Bronchial epithelial cell (primary cell): Measurements from ENCODE around the gene BAHCC1. TPM values are rescaled to one million over a fixed set of nuclear protein-coding genes. Genes with fewer than 3 reads are reported as not detected.

Source experiments
- DNase-seq: peaks from one replicate; pipeline ENCODE4 v3.0.0-alpha.2; 2010; ENCODE audit warnings: low read depth
- FAIRE-seq: peaks from 2 replicates; lab custom pipeline; 2011; peaks lifted over from hg19 to GRCh38; lab: Jason Lieb, UNC
- H3K27me3 ChIP-seq: 2 replicates; pipeline ENCODE4 v1.5.1; 2011; ENCODE audit warnings: low read length; ENCODE audit not compliant: control insufficient read depth, insufficient read depth
- H3K36me3 ChIP-seq: 2 replicates; pipeline ENCODE4 v1.5.1; 2011; ENCODE audit warnings: low read length; ENCODE audit not compliant: control insufficient read depth, insufficient read depth
- H3K4me3 ChIP-seq: 2 replicates; pipeline ENCODE4 v1.5.1; 2011; ENCODE audit warnings: mild to moderate bottlenecking, low read depth, low read length, control low read depth
- total RNA-seq: library from RNA; depleted of rRNA; stranded (reverse); fragments of >200 nt; gene quantifications from 2 replicates; pipeline ENCODE4 v1.2.1, GENCODE V29; 2014
- TF ChIP-seq, protein P1 (sequence below): IDR thresholded peaks from 2 replicates; pipeline ENCODE4 v1.5.1; 2011; ENCODE audit warnings: mild to moderate bottlenecking, moderate library complexity, low read length, control low read depth, inconsistent platforms; ENCODE audit not compliant: insufficient read depth, severe bottlenecking

Gene BAHCC1
- total RNA-seq, 1 donor from 2014 or later, result 0.79 TPM

DNA sequence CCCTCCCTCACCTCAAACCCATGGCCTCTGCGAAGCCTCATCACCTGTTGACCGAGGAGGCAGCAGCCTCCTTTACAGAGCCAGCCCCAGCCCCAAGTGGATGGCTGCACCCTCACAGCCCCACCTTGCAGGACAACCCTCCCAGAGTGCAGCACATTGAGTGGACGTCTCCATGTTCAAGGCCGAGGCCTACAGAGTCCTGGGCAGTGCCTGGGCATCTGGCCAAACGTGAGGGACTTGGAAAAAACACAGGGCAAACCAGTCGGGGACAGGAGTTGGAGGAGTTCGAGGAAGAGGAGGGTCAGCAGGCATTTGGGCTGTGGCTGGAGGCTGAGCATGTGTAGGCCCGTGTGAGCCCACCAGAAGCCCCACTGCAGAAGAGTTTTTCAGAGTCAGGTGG, 77.8 kb downstream of the BAHCC1 start:
- peaks cover 2% of the 10 kb centered on the region for H3K27me3 ChIP-seq
- DNase-seq (no peak), FAIRE-seq (no peak)
- H3K36me3 ChIP-seq, result no peaks in the 10 kb centered on the region
- TF ChIP-seq, protein P1, sequence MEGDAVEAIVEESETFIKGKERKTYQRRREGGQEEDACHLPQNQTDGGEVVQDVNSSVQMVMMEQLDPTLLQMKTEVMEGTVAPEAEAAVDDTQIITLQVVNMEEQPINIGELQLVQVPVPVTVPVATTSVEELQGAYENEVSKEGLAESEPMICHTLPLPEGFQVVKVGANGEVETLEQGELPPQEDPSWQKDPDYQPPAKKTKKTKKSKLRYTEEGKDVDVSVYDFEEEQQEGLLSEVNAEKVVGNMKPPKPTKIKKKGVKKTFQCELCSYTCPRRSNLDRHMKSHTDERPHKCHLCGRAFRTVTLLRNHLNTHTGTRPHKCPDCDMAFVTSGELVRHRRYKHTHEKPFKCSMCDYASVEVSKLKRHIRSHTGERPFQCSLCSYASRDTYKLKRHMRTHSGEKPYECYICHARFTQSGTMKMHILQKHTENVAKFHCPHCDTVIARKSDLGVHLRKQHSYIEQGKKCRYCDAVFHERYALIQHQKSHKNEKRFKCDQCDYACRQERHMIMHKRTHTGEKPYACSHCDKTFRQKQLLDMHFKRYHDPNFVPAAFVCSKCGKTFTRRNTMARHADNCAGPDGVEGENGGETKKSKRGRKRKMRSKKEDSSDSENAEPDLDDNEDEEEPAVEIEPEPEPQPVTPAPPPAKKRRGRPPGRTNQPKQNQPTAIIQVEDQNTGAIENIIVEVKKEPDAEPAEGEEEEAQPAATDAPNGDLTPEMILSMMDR, result no peak
- H3K4me3 ChIP-seq, result no peak overlapping the region

DNA sequence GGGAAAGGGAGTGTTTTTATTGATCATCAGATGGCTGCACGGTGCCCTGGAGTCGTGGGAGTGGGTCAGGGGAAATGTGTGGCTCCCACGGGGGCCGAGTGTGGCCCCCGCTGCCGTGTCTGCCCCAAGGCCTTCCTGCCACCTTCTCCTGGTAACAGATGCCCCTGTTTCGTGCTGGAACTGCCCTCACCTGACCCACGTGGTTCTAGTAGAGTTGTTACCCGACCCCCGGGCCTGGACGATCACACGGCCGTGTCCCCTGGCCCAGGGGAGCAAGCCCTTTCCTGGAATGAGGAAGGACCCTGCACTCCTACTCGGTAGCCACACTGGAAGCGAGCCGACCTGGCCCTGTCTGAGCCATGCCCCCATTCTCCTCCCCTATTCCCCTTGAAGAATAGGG, 79.7 kb downstream of the BAHCC1 start:
- FAIRE-seq, result no peak
- Histone ChIP-seq H3K27me3 (peaks cover 7% of the 10 kb centered on the region), H3K4me3 (no peak overlapping the region), H3K36me3 (no peaks in the 10 kb centered on the region)
- TF ChIP-seq, protein P1, result no peak
- DNase-seq, result no peak

DNA sequence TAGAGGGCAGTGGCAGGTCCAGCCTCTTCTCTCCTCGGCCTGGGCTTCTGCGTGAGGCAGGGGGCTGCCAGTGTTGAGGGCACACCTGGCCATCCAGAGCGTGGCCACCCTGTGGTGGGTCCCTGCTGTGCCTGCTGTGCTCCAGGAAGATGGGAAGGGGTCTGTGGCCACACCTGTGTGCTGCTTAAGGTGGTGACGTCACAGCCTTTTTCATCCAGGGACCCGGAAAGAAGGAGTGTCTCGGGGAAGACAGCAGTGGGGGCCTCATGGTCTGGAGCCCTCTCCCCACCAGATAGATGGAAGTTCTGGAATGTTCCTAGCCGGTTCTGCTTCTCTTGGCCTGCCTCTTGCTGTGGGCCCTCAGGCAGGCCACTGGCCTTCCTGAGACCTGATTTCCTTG, 80.8 kb downstream of the BAHCC1 start:
- Histone ChIP-seq H3K4me3 (no peak overlapping the region), H3K36me3 (no peaks in the 10 kb centered on the region), H3K27me3 (peaks cover 14% of the 10 kb centered on the region)
- DNase-seq (no peak), FAIRE-seq (no peak)
- TF ChIP-seq, protein P1, result no peak

DNA sequence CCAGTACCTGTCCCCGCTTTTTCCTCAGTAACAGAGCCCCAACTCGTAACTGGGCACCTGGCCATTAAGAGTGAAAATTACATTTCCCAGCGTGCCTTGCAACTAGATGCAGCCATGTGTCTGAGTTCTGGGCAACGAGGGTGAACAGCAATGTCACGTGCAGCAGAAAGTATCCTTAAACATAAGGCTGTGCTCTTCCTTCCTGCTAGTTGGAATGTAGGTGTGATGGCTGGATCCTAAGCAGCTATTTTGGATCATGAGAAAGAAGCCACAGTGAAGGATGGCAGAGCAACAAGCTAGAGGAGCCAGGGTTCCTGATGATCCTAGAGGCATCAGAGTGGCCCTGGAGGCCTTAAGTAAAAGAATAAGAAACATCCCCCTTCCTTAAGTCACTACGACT, 81.4 kb downstream of the BAHCC1 start:
- H3K4me3 ChIP-seq, result no peak overlapping the region
- TF ChIP-seq, protein P1, result no peak
- FAIRE-seq (no peak), DNase-seq (no peak)
- H3K36me3 ChIP-seq, result no peaks in the 10 kb centered on the region
- H3K27me3 ChIP-seq, result peaks cover 14% of the 10 kb centered on the region

DNA sequence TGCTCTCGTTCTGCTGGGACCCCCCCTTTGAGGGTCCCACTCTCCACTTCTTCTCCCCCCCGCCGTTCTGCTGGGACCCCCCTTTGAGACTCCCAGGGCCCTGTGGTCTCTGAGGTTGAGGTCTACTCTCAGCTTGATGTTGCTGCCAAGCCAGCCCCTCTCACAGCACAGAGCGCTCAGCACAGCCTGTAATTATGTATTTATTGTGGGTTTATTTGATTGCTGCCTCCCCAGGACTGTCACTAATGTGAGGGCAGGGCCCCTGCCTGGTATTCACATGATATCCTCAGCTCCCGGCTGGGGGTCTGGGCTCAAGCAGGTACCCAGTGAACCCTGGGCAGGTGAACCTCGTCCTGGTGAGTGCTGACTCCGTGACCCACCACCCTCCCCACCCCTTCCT, 81.9 kb downstream of the BAHCC1 start:
- Histone ChIP-seq H3K36me3 (no peaks in the 10 kb centered on the region), H3K27me3 (peaks cover 18% of the 10 kb centered on the region), H3K4me3 (no peak overlapping the region)
- TF ChIP-seq, protein P1, result no peak
- no peak for DNase-seq
- FAIRE-seq, result no peak

DNA sequence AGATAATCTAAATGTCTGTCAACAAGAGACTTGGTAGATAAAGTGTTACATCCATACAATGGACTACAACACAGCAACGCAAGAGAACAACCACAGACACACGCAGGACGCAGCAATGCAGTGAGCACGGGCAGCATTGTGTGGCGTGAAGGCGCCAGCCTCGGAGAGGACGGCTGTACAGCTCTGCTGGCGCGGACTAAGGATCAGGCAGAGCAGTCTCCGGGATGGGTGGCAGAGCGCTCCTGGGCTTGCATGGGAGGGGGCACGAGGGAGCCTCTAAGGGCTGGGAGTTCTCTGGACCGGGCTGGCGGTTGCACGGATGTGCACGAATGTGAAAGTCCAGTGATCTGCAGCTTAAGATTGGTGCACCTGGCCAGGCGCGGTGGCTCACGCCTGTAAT, 82.9 kb downstream of the BAHCC1 start:
- DNase-seq (no peak), FAIRE-seq (no peak)
- H3K27me3 ChIP-seq, result peaks cover 23% of the 10 kb centered on the region
- H3K36me3 ChIP-seq, result no peaks in the 10 kb centered on the region
- no peak overlapping the region for H3K4me3 ChIP-seq
- TF ChIP-seq, protein P1, result no peak
